Progenitor cell of endocrine pancreas (in vitro differentiated cells): ENCODE data around the gene TXNL1. TPM values are rescaled to one million over a fixed set of nuclear protein-coding genes. Genes with fewer than 3 reads are reported as not detected.

ENCODE experiments used
- DNase-seq: peaks from one replicate; pipeline ENCODE4 v3.0.0; 2021; ENCODE audit warnings: low spot score; ENCODE audit not compliant: unreplicated experiment
- H3K27ac Mint-ChIP-seq: 2 replicates; pipeline ENCODE4 v1.8.0; 2021; ENCODE audit warnings: mild to moderate bottlenecking, moderate library complexity, mixed read lengths
- H3K27me3 Mint-ChIP-seq: 2 replicates; pipeline ENCODE4 v1.8.0; 2021; ENCODE audit warnings: mixed read lengths
- H3K36me3 Mint-ChIP-seq: 2 replicates; pipeline ENCODE4 v1.8.0; 2022; ENCODE audit warnings: mixed read lengths; ENCODE audit not compliant: insufficient read depth
- H3K4me1 Mint-ChIP-seq: 2 replicates; pipeline ENCODE4 v1.8.0; 2021; ENCODE audit warnings: low read depth, mixed read lengths
- H3K4me3 Mint-ChIP-seq: 2 replicates; pipeline ENCODE4 v1.8.0; 2021; ENCODE audit warnings: low read depth, mild to moderate bottlenecking, moderate library complexity, mixed read lengths
- H3K9me3 Mint-ChIP-seq: 2 replicates; pipeline ENCODE4 v1.8.0; 2021; ENCODE audit warnings: low read depth, mixed read lengths
- long read RNA-seq: library from polyadenylated mRNA; unstranded; transcript quantifications from one replicate; pipeline ENCODE4 v2.0.0, GENCODE V29; 2020
- total RNA-seq: library from RNA; stranded (reverse); gene quantifications from 2 replicates; pipeline ENCODE4 v1.2.1, GENCODE V29; 2021
- TF ChIP-seq, protein P1 (sequence below): fragments of 200-600 bp; sonication (generic); IDR thresholded peaks from one replicate; pipeline ENCODE4 v1.5.0; 2021; ENCODE audit warnings: antibody characterized with exemption, mild to moderate bottlenecking; ENCODE audit not compliant: unreplicated experiment

TXNL1 gene
- total RNA-seq = 86.5 and 89.3 TPM in 2 replicates
- long read RNA-seq, full-length matches to known transcripts = 221 of 241 reads
- long read RNA-seq, partial matches to known transcripts = 4 of 241 reads
- long read RNA-seq, other reads (novel, unspliced or antisense) = 16 of 241 reads

DNA sequence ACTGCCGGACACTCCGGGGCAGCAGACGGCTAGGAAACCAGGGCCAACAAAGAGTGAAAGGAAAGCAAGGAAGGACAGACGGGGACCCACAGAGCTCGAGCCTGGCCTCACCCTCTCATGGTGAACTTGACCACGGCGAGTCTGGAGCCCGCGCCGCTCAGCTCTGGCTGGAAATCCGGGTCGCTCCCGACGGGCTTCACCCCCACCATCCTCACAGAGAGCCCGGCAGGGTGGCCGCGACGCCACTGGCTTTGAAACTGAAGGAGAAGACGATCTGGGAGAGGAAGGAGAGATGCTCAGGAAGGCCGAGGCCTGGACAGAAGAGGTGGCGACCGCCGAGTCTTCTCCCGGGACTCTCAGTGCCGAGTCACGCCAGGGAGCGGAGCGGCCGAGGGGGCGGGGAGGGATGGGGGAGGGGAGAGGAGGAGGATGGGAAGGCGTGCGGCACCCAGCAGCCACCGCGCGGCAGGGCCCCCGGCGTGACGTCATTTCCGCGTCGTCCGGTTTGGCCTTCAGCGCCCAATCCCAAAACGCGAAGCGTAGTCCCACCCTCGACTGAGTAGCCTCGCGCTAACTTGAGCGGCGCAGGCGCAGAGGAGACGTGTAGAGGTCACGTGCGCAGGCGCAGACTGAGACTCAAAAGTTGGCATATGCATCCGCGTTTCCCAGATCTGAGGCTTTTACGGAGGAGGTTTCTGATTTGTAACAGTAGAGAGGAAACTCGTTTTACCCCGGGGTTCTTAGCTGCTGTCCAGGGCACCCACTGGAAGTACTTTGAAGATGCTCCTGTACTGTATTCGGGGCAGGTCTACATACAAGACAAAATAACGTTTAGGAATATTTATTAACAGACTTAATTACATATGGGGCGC is at the start of gene TXNL1:
Gene TXNL1, minus strand, starts transcription at position 361 of the 872 bp plus-strand sequence. Its CDS starts 152 bp downstream, at position 209.
- DNase-seq = peak; percentile 97
- TF ChIP-seq, protein P1, sequence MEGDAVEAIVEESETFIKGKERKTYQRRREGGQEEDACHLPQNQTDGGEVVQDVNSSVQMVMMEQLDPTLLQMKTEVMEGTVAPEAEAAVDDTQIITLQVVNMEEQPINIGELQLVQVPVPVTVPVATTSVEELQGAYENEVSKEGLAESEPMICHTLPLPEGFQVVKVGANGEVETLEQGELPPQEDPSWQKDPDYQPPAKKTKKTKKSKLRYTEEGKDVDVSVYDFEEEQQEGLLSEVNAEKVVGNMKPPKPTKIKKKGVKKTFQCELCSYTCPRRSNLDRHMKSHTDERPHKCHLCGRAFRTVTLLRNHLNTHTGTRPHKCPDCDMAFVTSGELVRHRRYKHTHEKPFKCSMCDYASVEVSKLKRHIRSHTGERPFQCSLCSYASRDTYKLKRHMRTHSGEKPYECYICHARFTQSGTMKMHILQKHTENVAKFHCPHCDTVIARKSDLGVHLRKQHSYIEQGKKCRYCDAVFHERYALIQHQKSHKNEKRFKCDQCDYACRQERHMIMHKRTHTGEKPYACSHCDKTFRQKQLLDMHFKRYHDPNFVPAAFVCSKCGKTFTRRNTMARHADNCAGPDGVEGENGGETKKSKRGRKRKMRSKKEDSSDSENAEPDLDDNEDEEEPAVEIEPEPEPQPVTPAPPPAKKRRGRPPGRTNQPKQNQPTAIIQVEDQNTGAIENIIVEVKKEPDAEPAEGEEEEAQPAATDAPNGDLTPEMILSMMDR = no peak
- Mint-ChIP-seq H3K4me3 (peak within 1 kb of the TSS; percentile 98), H3K36me3 (peaks cover 14% of the 10 kb centered on the region), H3K27me3 (no peaks in the 10 kb centered on the region), H3K4me1 (peaks cover 22% of the 10 kb centered on the region), H3K9me3 (peaks cover 5% of the 10 kb centered on the region), H3K27ac (peak within 1 kb of the TSS; percentile 99)

DNA sequence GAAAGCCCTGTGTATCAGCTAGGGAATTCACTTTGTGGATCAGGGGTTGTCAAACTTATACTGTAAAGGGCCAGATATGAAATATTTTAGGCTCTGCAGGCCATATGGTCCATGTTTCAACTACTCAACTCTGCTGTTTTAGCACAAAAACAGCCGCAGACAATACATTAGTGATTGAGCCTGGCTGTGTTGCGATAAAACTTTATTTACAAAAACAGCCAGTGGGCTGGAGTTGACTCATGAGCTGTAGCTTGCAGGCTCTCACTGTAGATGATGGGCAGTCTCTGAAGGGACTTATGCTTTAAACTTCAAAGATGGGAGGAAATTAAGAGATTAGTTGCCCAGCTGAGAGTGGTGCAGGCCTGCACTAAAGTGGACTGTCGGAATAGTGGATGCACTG is 45.9 kb upstream of the TXNL1 start:
- Mint-ChIP-seq H3K4me1 (no peaks in the 10 kb centered on the region), H3K27me3 (no peaks in the 10 kb centered on the region)

DNA sequence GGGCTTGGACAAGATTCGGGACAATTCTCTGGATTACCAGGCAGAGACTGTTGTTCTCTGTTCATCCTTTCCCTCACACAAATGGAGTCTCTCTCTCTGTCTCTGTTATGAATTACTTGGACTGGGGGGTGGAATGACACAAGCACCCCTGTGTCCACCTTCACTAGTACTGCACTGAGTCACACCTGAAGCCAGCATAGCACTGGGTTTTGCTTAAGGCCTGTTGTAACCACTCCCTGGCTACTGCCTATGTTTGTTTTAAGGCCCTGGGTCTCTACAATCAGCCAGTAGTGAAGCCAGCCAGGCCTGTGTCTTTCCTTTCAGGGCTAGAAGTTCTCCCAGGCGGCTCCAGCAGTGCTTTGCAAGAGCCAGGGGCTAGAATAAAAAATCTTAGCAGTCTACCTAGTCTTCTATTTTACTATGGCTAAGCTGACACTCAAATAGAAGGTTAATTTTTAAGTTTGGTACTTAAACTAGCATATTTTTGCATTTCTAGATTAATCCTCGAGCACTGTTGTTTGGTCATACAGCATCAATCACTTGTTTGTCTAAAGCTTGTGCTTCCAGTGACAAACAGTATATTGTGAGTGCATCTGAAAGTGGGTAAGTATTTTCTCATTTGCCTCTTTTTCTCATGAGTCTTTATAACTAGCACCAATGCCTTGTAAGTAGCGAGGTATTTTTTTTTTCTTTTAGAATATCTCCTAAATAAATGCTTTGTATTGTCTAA is 40.6 kb upstream of the TXNL1 start:
- Mint-ChIP-seq H3K27me3 (no peaks in the 10 kb centered on the region), H3K9me3 (peaks cover 3% of the 10 kb centered on the region), H3K4me1 (peaks cover 3% of the 10 kb centered on the region), H3K36me3 (peaks cover 5% of the 10 kb centered on the region), H3K27ac (no peak overlapping the region), H3K4me3 (no peak overlapping the region)
- DNase-seq = no peak
- TF ChIP-seq, protein P1 = no peak

More for the DNA sequence above, 45.9 kb upstream of the TXNL1 start:
- H3K4me3 Mint-ChIP-seq = no peak overlapping the region
- peaks cover 3% of the 10 kb centered on the region for H3K36me3 Mint-ChIP-seq
- H3K27ac Mint-ChIP-seq = no peak overlapping the region
- no peak for DNase-seq
- no peaks in the 10 kb centered on the region for H3K9me3 Mint-ChIP-seq
- TF ChIP-seq, protein P1 = no peak

DNA sequence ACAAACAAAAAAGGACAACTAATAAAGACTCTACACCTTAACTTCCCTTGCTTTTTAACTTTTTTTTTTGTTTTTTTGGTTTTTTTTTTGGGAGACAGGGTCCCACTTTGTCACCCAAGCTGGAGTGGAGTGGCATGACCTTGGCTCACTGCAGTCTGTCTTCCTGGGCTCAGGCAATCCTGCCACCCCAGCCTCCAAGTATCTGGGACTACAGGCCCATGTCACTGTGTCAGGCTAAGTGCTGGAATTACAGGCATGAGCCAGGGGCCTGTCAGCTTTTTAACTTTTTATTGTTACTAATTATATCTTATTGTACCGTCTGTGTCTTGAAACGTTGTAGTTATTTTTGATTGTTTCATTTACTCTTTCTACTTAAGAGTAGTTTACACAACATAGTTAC is 38.2 kb upstream of the TXNL1 start:
- H3K36me3 Mint-ChIP-seq = peaks cover 4% of the 10 kb centered on the region
- peaks cover 3% of the 10 kb centered on the region for H3K9me3 Mint-ChIP-seq
- no peaks in the 10 kb centered on the region for H3K27me3 Mint-ChIP-seq
- no peak overlapping the region for H3K27ac Mint-ChIP-seq
- H3K4me3 Mint-ChIP-seq = no peak overlapping the region
- DNase-seq = no peak
- peaks cover 4% of the 10 kb centered on the region for H3K4me1 Mint-ChIP-seq
- TF ChIP-seq, protein P1 = no peak

DNA sequence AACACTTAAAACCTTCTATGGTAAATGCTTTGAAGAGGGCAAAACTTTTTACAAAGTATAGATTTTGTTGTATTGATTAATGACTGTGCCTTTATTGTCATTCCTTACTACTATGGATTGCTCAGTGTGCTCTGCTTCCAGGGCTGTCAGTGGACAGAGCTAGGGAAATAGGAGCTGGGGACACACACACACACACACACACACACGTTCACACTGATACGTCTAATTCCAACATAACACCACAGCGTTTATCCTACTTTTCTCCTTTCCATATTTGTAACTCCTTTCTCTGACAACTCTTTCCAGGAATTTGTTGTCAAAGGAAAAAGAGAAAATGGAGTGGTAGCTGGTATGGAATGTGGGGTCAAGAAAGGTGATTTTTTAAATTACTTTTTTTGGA is 34.6 kb upstream of the TXNL1 start:
- Mint-ChIP-seq H3K27me3 (no peaks in the 10 kb centered on the region), H3K4me1 (peaks cover 5% of the 10 kb centered on the region), H3K9me3 (peaks cover 3% of the 10 kb centered on the region), H3K36me3 (peaks cover 4% of the 10 kb centered on the region), H3K27ac (no peak overlapping the region), H3K4me3 (no peak overlapping the region)
- TF ChIP-seq, protein P1 = no peak
- no peak for DNase-seq
